ENCODE measurements around the gene CDH4. TPM values are rescaled to one million over a fixed set of nuclear protein-coding genes. Genes with fewer than 3 reads are reported as not detected.

The CDH4 gene
- total and polyA plus RNA-seq, 2 of the 13 experiments (the other 11 are each of a cell fraction or from before 2014, with no cell fraction given), result not detected

- H3K27ac ChIP-seq (ENCODE audit: extremely low read length, insufficient read depth, low read length), result no peak overlapping the region
- H2AFZ ChIP-seq (ENCODE audit: low read length), result no peak overlapping the region
- ATAC-seq (no peak), DNase-seq (ENCODE audit: low spot score) (no peak), FAIRE-seq (no peak)
- intact Hi-C loops (cut with micrococcal nuclease; ENCODE audit: unreplicated experiment) (no loop called here), in situ Hi-C loops (cut with HindIII; ENCODE audit: extremely low pct_ligation_motif_present, low pct_unique_long_range_greater_than_20kb) (no loop called here)
- 1% methylated on average over 2 of the region's 2 CpGs for WGBS (ENCODE audit: low lambda C conversion rate)
- H3K4me2 ChIP-seq (ENCODE audit: low read depth, low read length), result no peak overlapping the region
- no TSS peak for BruUV-seq (replicated peaks)
- TF ChIP-seq CREB1 (IDR thresholded peaks at IDR 0.05) (peak; percentile 1; the same call in 1 of the 2 replicates), CREB1 (CRISPR knock-in tag; IDR thresholded peaks at IDR 0.05) (no peak), SOX6 (IDR thresholded peaks at IDR 0.05) (0 out of 2 replicates have a peak, but pooled peaks have one; percentile 11), SOX6 (CRISPR knock-in tag; IDR thresholded peaks at IDR 0.05) (no peak), ZNF530 (CRISPR knock-in tag; IDR thresholded peaks at IDR 0.05; ENCODE audit: low read depth) (no peak), ZNF672 (CRISPR knock-in tag; IDR thresholded peaks at IDR 0.05) (no peak)
- H3K79me2 ChIP-seq (ENCODE audit: insufficient read depth, low read length), result no peaks in the 10 kb centered on the region
- ChIA-PET POLR2A (no interaction called here), CTCF (ENCODE audit: low intra/inter-chr PET ratio, low total read pairs) (no interaction called here)
- H3K9me3 ChIP-seq (ENCODE audit: low read length), result no peaks in the 10 kb centered on the region
- no peaks in the 10 kb centered on the region for H3K36me3 ChIP-seq (replicated peaks in 1 of 2; ENCODE audit: control insufficient read depth in 1 of 2, insufficient read depth in 2 of 2, low read length in 2 of 2)
- H3K27me3 ChIP-seq (ENCODE audit: control insufficient read depth in 1 of 2, insufficient read depth in 2 of 2, low read length in 2 of 2), result peaks cover 13 to 56% of the 10 kb centered on the region in 2 experiments; a peak in 4 of 5 replicates
- H4K20me1 ChIP-seq (ENCODE audit: insufficient read depth, low read length), result no peaks in the 10 kb centered on the region
- no peak overlapping the region for H3K9ac ChIP-seq (ENCODE audit: insufficient read depth, low read depth, low read length)
- H3K4me3 ChIP-seq (replicated peaks in 1 of 3; ENCODE audit: insufficient read depth in 1 of 3, low read depth in 2 of 3, low read length in 3 of 3), result no peak overlapping the region
- no peaks in the 10 kb centered on the region for H3K4me1 ChIP-seq (ENCODE audit: insufficient read depth, low read length)
Observed at GRCh38 chr20:61677928-61678327, 425.9 kb downstream of the CDH4 start.

GRCh38 chr20:61678437-61678836 is 426.4 kb downstream of the CDH4 start:
- intact Hi-C loops (cut with micrococcal nuclease; ENCODE audit: unreplicated experiment), result no loop called here
- H3K4me1 ChIP-seq (ENCODE audit: insufficient read depth, low read length), result no peaks in the 10 kb centered on the region
- no peaks in the 10 kb centered on the region for H3K9me3 ChIP-seq (ENCODE audit: low read length)
- 14% methylated on average over 8 of the region's 8 CpGs for WGBS (ENCODE audit: low lambda C conversion rate)
- H3K4me2 ChIP-seq (ENCODE audit: low read depth, low read length), result no peak overlapping the region
- no peaks in the 10 kb centered on the region for H3K36me3 ChIP-seq (replicated peaks in 1 of 2; ENCODE audit: control insufficient read depth in 1 of 2, insufficient read depth in 2 of 2, low read length in 2 of 2)
- no TSS peak for BruUV-seq (replicated peaks)
- no peaks in the 10 kb centered on the region for H3K79me2 ChIP-seq (ENCODE audit: insufficient read depth, low read length)
- POLR2A ChIA-PET, result no interaction called here
- H3K9ac ChIP-seq (ENCODE audit: insufficient read depth, low read depth, low read length), result no peak overlapping the region
- peaks cover 14 to 61% of the 10 kb centered on the region in 2 experiments; a peak in 4 of 5 replicates for H3K27me3 ChIP-seq (ENCODE audit: control insufficient read depth in 1 of 2, insufficient read depth in 2 of 2, low read length in 2 of 2)
- in situ Hi-C loops (cut with HindIII; ENCODE audit: extremely low pct_ligation_motif_present, low pct_unique_long_range_greater_than_20kb), result no loop called here
- ATAC-seq, result no peak
- DNase-seq (ENCODE audit: low spot score), result no peak
- no peak overlapping the region for H3K4me3 ChIP-seq (replicated peaks in 1 of 3; ENCODE audit: insufficient read depth in 1 of 3, low read depth in 2 of 3, low read length in 3 of 3)
- no peaks in the 10 kb centered on the region for H4K20me1 ChIP-seq (ENCODE audit: insufficient read depth, low read length)
- no peak overlapping the region for H3K27ac ChIP-seq (ENCODE audit: extremely low read length, insufficient read depth, low read length)
- FAIRE-seq, result no peak
- H2AFZ ChIP-seq (ENCODE audit: low read length), result no peak overlapping the region
- CTCF ChIA-PET (ENCODE audit: low intra/inter-chr PET ratio, low total read pairs), result no interaction called here
- TF ChIP-seq SOX5 (CRISPR knock-in tag; IDR thresholded peaks at IDR 0.05; ENCODE audit: borderline replicate concordance), result no peak
- TF ChIP-seq ZNF251 (CRISPR knock-in tag; IDR thresholded peaks at IDR 0.05), result no peak
- no peak for TF ChIP-seq THRA (CRISPR knock-in tag; IDR thresholded peaks at IDR 0.05; ENCODE audit: borderline replicate concordance)
- no peak for TF ChIP-seq ZNF580 (CRISPR knock-in tag; IDR thresholded peaks at IDR 0.05; ENCODE audit: borderline replicate concordance, low read depth)
- no peak for TF ChIP-seq ZNF530 (CRISPR knock-in tag; IDR thresholded peaks at IDR 0.05; ENCODE audit: low read depth)
- no peak for TF ChIP-seq HCFC1 (IDR thresholded peaks at IDR 0.05; ENCODE audit: low read depth, low read length)
- TF ChIP-seq POGK (CRISPR knock-in tag; conservative IDR thresholded peaks at IDR 0.05), result no peak
- TF ChIP-seq ZNF672 (CRISPR knock-in tag; IDR thresholded peaks at IDR 0.05), result no peak
- no peak for TF ChIP-seq ZNF720 (CRISPR knock-in tag; IDR thresholded peaks at IDR 0.05)
- TF ChIP-seq ZNF24 (IDR thresholded peaks at IDR 0.05), result no peak
- no peak for TF ChIP-seq NFE2 (CRISPR knock-in tag; IDR thresholded peaks at IDR 0.05)
- no peak for TF ChIP-seq ZSCAN22 (CRISPR knock-in tag; IDR thresholded peaks at IDR 0.05)
- TF ChIP-seq ISL2 (CRISPR knock-in tag; IDR thresholded peaks at IDR 0.05), result no peak

All from HepG2 (cell line).